ENCODE measurements around the gene AGAP1. TPM values are rescaled to one million over a fixed set of nuclear protein-coding genes. Genes with fewer than 3 reads are reported as not detected.

Gene AGAP1
- total RNA-seq, 6 experiments from 2014 or later, result 14.1 to 16.0 (median 15.1) TPM

- no peak for TF ChIP-seq CTCF (IDR thresholded peaks at IDR 0.05)
- H3K36me3 Mint-ChIP-seq (ENCODE audit: low read depth), result no peaks in the 10 kb centered on the region
- H3K27ac Mint-ChIP-seq, result no peak overlapping the region
- H3K4me3 Mint-ChIP-seq, result no peak overlapping the region
- no peaks in the 10 kb centered on the region; the same call in 1 of the 2 replicates for H3K27me3 Mint-ChIP-seq (ENCODE audit: insufficient read depth)
- no peak for DNase-seq
- no peaks in the 10 kb centered on the region; the same call in 1 of the 2 replicates for H3K9me3 Mint-ChIP-seq
- H3K4me1 Mint-ChIP-seq (ENCODE audit: low read depth), result no peaks in the 10 kb centered on the region
Measured at GRCh38 chr2:235843591-235844395, 349.9 kb downstream of the AGAP1 start.

DNA sequence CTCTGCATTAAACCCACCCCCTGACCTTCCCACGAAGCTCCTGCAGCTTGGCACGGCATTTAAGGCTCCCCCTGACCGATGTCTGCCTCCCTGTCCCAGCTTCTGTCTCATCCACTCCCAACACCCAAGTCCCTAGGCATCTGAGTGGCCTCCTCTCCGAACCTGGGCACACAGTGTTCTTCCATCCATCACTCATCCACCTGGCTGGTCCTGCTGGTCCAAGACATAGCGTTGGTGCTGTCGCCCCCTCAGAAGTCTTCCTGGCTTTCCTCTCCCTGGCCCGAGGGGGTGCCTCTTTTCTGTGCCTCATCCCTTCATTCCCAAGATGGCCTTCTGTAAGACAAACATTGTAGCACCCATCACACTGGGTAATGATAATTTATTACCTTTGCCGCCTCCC lies 350.7 kb downstream of the AGAP1 start:
- Mint-ChIP-seq H3K27ac (no peak overlapping the region), H3K36me3 (ENCODE audit: low read depth) (no peaks in the 10 kb centered on the region), H3K27me3 (ENCODE audit: insufficient read depth) (no peaks in the 10 kb centered on the region; the same call in 1 of the 2 replicates), H3K9me3 (no peaks in the 10 kb centered on the region; the same call in 1 of the 2 replicates), H3K4me3 (no peak overlapping the region), H3K4me1 (ENCODE audit: low read depth) (no peaks in the 10 kb centered on the region)
- DNase-seq, result no peak
- TF ChIP-seq CTCF (IDR thresholded peaks at IDR 0.05), result no peak

- TF ChIP-seq CTCF (IDR thresholded peaks at IDR 0.05), result no peak
- Mint-ChIP-seq H3K9me3 (no peaks in the 10 kb centered on the region; the same call in 1 of the 2 replicates), H3K4me3 (no peak overlapping the region), H3K27ac (no peak overlapping the region), H3K4me1 (ENCODE audit: low read depth) (no peaks in the 10 kb centered on the region), H3K36me3 (ENCODE audit: low read depth) (no peaks in the 10 kb centered on the region), H3K27me3 (ENCODE audit: insufficient read depth) (no peaks in the 10 kb centered on the region; the same call in 1 of the 2 replicates)
- no peak for DNase-seq
Measured at GRCh38 chr2:235845245-235845644, 351.4 kb downstream of the AGAP1 start.

DNA sequence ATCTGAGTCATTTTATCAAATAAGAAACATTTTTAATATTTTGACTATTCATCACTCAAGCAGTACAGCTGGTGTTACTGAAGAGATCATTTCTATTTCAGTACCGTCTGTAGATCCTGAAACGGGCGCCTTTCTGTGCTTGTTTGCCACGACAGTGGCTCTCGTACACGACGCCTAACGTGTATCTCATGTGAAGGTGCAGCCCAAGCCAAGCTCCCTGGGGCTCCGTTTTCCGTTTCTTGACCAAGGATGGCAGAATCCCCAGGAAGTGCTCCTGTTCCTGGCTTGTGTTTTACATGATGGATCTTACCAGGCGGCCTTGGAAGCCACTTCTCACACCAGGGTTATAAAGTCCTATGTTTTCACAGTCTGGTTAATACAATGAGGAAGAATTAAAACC lies 353.7 kb downstream of the AGAP1 start:
- TF ChIP-seq CTCF (IDR thresholded peaks at IDR 0.05), result no peak
- H3K9me3 Mint-ChIP-seq, result no peaks in the 10 kb centered on the region
- H3K27ac Mint-ChIP-seq, result no peak overlapping the region
- no peaks in the 10 kb centered on the region; the same call in 1 of the 2 replicates for H3K27me3 Mint-ChIP-seq (ENCODE audit: insufficient read depth)
- DNase-seq, result no peak
- no peaks in the 10 kb centered on the region for H3K36me3 Mint-ChIP-seq (ENCODE audit: low read depth)
- no peak overlapping the region for H3K4me3 Mint-ChIP-seq
- H3K4me1 Mint-ChIP-seq (ENCODE audit: low read depth), result no peaks in the 10 kb centered on the region

DNA sequence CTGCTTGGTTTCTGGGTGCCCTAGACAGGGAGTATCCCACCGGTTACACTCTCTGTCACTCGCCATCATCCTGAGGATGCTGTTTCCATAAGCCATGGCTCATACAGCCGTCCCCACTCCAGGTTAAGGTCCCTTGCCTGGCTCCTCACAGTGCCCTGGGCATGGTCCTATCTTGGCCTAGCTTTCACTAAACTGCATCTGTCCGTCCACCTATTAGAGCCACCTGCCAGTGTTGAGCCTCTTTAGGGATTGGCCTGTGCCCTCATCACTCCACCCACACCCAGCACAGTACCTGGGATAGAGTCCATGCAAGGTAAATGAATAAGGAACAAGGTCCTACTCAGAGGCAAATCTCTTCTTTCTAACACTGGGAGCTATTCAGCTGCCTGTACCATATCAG lies 354.2 kb downstream of the AGAP1 start:
- Mint-ChIP-seq H3K36me3 (ENCODE audit: low read depth) (no peaks in the 10 kb centered on the region), H3K27ac (no peak overlapping the region), H3K4me1 (ENCODE audit: low read depth) (no peaks in the 10 kb centered on the region), H3K9me3 (no peaks in the 10 kb centered on the region), H3K4me3 (no peak overlapping the region), H3K27me3 (ENCODE audit: insufficient read depth) (no peaks in the 10 kb centered on the region; the same call in 1 of the 2 replicates)
- TF ChIP-seq CTCF (IDR thresholded peaks at IDR 0.05), result no peak
- no peak for DNase-seq

Data from HFFc6 (cell line).